A673 (cell line): Measurements from ENCODE around the gene UBE2J2.

Experiments used
- CTCF ChIP-seq: fragments of 300-800, 200-600 bp; sonication (generic); conservative IDR thresholded peaks from 2 replicates; pipeline ENCODE4 v1.5.1; 2017; ENCODE audit warnings: low read depth, mild to moderate bottlenecking, antibody characterized with exemption, low read length, moderate library complexity, mixed read lengths
- EZH2 ChIP-seq: fragments of 200-600 bp; sonication (generic); IDR thresholded peaks from 2 replicates; pipeline ENCODE4 v1.6.1; 2017; ENCODE audit warnings: borderline replicate concordance, low read depth, mild to moderate bottlenecking, mixed read lengths, antibody characterized with exemption, low read length; ENCODE audit not compliant: poor library complexity, severe bottlenecking

- no peak for TF ChIP-seq CTCF
- no peak for TF ChIP-seq EZH2
Observed at GRCh38 chr1:1279028-1279427, 5.4 kb upstream of the UBE2J2 start.
